ENCODE measurements around the gene COX10.
"Not testable (repeated sequence)": the region's sequence is repeated elsewhere in the genome, so short reads cannot be mapped to it uniquely, and the experiment has no call there.

Gene COX10

DNA sequence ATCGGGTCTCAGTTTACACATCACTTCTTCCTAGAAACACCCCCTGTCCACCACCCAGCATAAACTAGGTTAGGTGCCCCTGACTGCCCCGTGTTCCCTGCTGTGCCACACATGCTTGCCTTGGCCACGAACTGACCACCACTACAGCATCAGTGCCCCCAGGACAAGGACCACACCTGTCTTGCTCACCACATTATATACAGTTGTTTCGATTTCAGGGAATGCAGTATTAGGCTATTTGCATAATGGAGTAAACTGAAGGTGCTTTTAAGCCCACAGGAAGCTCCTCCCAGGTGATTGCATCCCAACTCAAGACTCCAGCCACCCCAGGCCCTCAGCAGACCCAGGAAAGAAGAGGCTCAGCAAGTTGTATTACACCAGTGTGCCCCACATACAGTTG is 117.1 kb downstream of the COX10 start:
- not testable (repeated sequence) for DNase-seq

DNA sequence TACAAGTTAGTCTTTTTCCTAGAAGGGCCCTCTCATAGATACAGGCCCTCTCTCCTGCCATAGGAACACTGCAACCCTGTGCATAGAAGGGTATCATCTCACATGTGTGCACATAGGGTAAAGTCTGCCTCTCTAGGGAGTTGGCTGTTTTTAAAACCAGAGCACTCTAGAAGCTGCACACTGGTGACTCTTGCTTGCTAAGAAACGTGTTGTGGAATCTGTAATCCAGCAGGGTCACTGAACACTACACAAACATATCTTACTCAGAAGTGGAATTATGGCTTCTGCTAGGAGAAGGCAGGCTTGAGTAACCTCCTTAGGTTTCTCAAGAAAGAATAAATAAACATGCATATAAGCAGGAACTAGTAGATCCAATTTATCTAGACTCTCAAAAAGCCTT is 121.5 kb downstream of the COX10 start:
- DNase-seq: not testable (repeated sequence)

DNA sequence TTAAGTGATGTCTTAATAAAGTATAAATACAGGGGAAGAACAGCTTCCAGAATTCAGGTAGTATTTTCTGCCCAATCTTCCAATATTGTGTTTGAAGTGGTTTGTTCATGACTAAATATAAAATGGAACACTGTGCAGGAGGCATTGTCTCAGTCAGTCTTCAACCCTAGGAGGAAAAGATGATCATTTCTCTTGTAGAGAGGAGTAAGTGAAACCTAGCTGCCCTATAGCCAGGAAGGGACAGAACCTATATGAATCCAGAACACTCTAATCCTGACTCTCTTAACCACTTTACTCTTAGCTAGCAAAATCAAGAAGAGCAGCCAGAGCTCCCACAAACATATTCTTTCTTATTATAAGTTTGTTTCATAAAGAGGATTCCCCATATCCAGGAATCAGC is 122.2 kb downstream of the COX10 start:
- DNase-seq: not testable (repeated sequence)

DNA sequence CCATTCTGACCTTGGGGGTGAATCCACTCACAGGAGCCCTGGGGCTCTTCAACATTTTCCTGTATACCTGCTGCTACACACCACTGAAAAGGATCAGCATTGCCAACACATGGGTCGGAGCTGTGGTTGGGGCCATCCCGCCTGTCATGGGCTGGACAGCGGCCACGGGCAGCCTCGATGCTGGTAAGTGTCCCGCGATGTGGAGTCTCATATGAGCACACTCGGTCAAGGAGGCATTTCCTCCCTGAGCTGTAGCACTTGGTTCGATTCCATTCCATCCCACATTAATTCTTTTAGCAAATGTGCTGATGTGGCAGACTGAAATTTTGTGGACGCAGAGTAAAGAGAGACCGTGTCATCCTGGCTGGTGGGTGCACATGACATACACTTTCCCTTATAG is 122.7 kb downstream of the COX10 start:
- DNase-seq: not testable (repeated sequence)

GRCh38 chr17:14192636-14193344 is 123.5 kb downstream of the COX10 start:
- not testable (repeated sequence) for DNase-seq

GRCh38 chr17:14196377-14196997 is 127.2 kb downstream of the COX10 start:
- no peak for DNase-seq

GRCh38 chr17:14197057-14197456 is 127.8 kb downstream of the COX10 start:
- DNase-seq: no peak

DNA sequence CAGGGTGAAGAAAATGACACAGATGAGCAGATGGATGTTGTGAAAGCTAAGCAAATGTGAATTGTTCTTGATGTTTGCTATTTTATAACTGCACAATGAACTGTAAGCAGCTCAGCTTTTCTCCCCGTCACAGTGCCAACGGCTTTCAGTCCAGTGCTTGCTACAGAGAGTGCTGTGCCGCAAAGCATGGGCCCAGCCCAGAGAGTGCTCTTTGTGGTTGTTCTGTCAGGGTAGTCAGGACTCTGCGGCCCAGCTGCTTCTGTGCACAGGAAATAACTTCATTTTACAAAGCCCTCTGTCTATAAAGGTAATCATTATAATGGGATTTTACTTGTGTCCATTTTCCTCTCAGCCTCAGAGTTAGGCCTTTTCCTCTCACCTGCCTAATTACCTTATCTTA is 128.3 kb downstream of the COX10 start:
- peak; percentile 43 for DNase-seq

GRCh38 chr17:14198013-14198412 is 128.7 kb downstream of the COX10 start:
- DNase-seq: no peak

- DNase-seq: no peak
Observed at GRCh38 chr17:14198575-14198974, 129.3 kb downstream of the COX10 start.

- DNase-seq: no peak
Observed at GRCh38 chr17:14199601-14200000, 130.3 kb downstream of the COX10 start.

- no peak for DNase-seq
Observed at GRCh38 chr17:14200354-14200753, 131.1 kb downstream of the COX10 start.

DNA sequence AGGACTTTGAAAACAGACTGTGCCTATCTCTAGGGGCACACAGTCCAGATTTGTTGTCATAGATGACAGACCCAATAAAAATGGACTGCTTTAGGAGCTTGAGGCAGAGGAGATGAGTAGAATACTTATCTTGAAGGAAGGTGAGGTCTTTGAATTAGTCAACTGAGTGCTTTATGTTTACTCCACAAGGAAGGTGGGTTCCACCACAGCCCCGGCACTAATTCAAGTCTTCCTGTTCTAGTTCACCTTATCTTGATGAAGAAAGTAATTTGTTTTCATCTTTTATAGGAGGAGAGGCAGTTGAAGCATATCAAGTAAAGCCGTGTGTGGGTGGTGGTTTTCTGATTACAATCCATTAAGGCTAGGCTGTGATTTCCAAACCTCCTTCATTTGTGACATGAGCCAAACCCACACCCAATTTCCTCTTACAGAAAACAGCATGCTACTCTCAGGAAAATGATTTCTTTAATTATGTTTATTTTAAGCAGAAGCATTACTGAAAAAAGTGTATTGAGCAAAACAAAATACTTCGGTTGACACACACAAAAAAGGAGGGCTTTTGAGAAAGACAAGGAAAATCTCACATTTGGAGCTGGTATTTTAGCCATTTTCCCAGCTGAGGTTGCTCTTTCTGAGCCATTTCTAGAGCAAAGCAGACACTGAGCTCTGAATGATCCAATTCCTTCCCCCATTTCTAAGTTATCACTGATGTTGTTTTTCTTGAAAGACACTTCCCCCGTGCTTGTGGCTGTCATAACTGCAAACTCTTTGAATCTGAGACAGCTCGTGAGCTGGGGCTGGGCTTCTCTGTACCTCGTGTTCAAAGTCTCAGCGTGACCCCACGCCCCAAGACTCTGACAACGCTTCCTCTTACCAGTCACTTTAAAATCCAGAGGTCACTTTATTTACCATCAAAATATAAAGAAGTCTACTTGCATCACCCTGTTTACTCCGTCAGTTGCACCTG is 132.0 kb downstream of the COX10 start:
- peak; percentile 60 for DNase-seq

GRCh38 chr17:14201988-14202380 is 132.7 kb downstream of the COX10 start:
- no peak for DNase-seq

DNA sequence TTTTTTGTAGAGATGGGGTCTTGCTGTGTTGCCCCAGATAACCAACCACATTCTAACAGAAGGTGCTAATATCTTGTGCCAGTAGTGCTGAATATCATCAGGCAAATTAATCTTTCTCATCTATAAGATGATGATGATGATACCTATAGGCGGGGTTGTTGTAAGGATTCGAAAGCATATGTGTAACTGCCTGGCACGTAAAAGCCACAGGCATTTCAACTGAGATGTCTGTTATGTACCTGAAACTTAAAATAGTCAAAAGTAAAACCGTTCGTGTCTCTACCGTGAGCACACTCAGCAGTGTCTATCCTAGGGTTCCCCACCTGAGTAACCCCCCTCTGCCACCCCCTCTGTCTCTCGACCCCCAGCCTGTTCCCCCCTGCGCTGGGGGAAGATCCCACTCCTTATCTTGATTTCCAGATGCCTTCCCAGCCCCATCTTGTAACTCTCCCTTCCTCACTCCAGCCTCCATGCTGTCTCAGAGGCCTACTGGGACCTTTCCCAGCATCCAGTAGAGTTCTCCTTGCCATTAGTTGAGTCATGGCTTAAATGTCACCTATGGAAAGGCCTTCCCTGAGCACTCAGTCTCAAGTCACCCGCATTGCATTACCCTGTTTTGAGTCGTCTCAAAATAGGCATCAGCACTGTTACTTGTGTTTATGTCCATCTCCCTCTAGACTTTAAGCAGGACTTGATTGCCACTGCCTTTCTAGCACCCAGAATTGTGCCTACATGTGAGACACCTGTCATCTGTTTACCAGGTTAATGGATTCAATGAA is 133.3 kb downstream of the COX10 start:
- DNase-seq: no peak

DNA sequence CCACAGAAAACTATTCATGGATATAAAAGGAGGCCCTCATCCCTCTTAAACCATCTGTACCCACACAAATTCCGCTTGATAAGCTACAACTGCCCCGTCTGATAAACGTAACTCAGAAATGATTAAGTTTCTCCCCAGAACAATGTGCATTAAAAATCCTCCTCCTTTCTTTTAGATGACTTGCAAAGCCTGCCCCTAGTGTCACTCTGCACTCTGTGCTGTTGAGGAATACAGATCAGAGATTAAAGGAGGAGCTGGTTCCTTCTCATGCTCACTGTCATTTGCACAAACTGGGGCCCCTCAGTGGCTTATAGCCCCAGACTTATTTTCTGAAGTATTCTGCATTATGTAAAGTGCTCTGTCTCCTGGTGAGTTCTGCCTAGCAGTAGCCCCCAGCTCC is 134.1 kb downstream of the COX10 start:
- DNase-seq: no peak

DNA sequence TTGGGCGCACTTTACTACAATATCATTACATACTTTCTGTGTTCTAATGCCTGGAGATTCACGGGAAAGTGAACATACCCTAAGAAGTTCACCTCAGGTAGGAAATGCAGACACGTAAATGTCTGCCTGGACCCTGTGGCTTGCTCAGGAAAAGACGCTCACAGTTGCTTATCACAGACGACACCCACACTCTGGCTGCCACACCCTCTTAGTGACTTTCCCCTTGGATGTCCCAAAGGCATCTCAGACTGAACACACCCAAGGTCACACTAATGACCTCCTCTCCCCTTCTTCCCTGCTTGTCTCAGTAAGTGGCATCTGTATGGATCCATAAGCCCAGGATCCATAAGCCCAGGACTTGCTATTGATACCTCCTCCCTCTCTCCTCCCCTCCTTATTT is 134.8 kb downstream of the COX10 start:
- no peak for DNase-seq

GRCh38 chr17:14204546-14204945 is 135.2 kb downstream of the COX10 start:
- no peak for DNase-seq

- DNase-seq: no peak
Observed at GRCh38 chr17:14205380-14205779, 136.1 kb downstream of the COX10 start.

GRCh38 chr17:14205992-14206461 is 136.7 kb downstream of the COX10 start:
- DNase-seq: peak; percentile 66

GRCh38 chr17:14206891-14207290 is 137.6 kb downstream of the COX10 start:
- no peak for DNase-seq

- DNase-seq: no peak
Observed at GRCh38 chr17:14207791-14208190, 138.5 kb downstream of the COX10 start.

DNA sequence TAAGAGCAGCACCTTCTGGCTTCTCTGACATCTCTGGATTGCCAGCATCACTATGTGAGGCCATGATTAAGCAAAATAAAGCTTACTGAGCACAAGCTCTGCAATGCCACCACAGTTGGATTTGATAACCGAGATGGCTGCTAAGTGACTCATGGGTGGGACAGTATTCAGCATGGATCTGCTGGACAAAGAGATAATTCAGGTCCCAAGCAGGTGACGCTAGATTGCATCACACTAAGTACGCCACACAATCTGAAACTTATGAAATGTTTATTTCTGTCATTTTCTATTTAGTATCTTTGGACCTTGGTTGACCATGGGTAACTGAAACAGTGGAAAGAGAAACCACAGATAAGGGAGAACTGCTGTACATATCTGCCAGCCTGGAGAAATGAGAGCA is 139.9 kb downstream of the COX10 start:
- no peak for DNase-seq
